ENCODE data around the gene IFRD2.

DNA sequence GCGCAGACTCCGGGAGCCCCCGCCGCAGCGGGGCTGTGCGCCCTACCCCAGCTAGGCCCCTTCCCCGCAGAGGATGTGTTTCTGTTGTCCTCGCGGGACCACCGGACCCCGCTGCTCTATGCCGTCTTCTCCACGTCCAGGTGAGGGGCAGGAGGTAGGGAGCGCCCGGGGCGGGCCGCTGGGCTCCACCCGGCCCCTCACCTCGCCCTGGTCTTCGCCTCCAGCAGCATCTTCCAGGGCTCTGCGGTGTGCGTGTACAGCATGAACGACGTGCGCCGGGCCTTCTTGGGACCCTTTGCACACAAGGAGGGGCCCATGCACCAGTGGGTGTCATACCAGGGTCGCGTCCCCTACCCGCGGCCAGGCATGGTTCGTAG is 18.6 kb downstream of the IFRD2 start:
- TF ChIP-seq ZNF468 (CRISPR knock-in tag; IDR thresholded peaks at IDR 0.05), result no peak
- TF ChIP-seq SMC3 (IDR thresholded peaks at IDR 0.05; ENCODE audit: low read length), result no peak
- TF ChIP-seq YY1 (IDR thresholded peaks at IDR 0.05; ENCODE audit: insufficient read depth, insufficient replicate concordance, low read depth, low read length), result no peak
- TF ChIP-seq, protein P1, sequence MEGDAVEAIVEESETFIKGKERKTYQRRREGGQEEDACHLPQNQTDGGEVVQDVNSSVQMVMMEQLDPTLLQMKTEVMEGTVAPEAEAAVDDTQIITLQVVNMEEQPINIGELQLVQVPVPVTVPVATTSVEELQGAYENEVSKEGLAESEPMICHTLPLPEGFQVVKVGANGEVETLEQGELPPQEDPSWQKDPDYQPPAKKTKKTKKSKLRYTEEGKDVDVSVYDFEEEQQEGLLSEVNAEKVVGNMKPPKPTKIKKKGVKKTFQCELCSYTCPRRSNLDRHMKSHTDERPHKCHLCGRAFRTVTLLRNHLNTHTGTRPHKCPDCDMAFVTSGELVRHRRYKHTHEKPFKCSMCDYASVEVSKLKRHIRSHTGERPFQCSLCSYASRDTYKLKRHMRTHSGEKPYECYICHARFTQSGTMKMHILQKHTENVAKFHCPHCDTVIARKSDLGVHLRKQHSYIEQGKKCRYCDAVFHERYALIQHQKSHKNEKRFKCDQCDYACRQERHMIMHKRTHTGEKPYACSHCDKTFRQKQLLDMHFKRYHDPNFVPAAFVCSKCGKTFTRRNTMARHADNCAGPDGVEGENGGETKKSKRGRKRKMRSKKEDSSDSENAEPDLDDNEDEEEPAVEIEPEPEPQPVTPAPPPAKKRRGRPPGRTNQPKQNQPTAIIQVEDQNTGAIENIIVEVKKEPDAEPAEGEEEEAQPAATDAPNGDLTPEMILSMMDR (CRISPR knock-in tag; IDR thresholded peaks at IDR 0.05), result no peak
- TF ChIP-seq ZC3H4 (CRISPR knock-in tag; IDR thresholded peaks at IDR 0.05; ENCODE audit: borderline replicate concordance), result no peak

All from HepG2 (cell line).